Measurements from ENCODE around the gene FBXL7. TPM values are rescaled to one million over a fixed set of nuclear protein-coding genes. Genes with fewer than 3 reads are reported as not detected.

FBXL7 gene
- total and polyA plus RNA-seq, 2 experiments from 2014 or later, result 4.5 to 15.2 TPM

- TF ChIP-seq CTCF (conservative IDR thresholded peaks at IDR 0.05; ENCODE audit: low read depth in 2 of 2), result no peak
- TF ChIP-seq REST (IDR thresholded peaks at IDR 0.05; ENCODE audit: unreplicated experiment), result no peak
- TF ChIP-seq STAT1 (IDR thresholded peaks at IDR 0.05; ENCODE audit: unreplicated experiment), result no peak
- no peak for TF ChIP-seq EZH2 (IDR thresholded peaks at IDR 0.05; ENCODE audit: low read depth, unreplicated experiment)
- no peak for TF ChIP-seq EZH2phosphoT487 (IDR thresholded peaks at IDR 0.05; ENCODE audit: unreplicated experiment)
- TF ChIP-seq POLR2AphosphoS5 (IDR thresholded peaks at IDR 0.05; ENCODE audit: low read depth), result no peak
- no peak for TF ChIP-seq NANOG (IDR thresholded peaks at IDR 0.05; ENCODE audit: borderline replicate concordance)
- TF ChIP-seq ETS1 (IDR thresholded peaks at IDR 0.05), result no peak
- TF ChIP-seq JUNB (IDR thresholded peaks at IDR 0.05; ENCODE audit: unreplicated experiment), result no peak
- TF ChIP-seq CREB1 (CRISPR knock-in tag; IDR thresholded peaks at IDR 0.05; ENCODE audit: low read depth), result no peak
Observed at GRCh38 chr5:15611008-15611407, 111.0 kb downstream of the FBXL7 start (continued).

- H3K9me2 ChIP-seq (ENCODE audit: insufficient read depth), result no peaks in the 10 kb centered on the region
- no peaks in the 10 kb centered on the region for H3F3A ChIP-seq (replicated peaks; ENCODE audit: low read depth)
- peaks cover 13% of the 10 kb centered on the region; the same call in 1 of the 2 replicates for H3K4me1 ChIP-seq (ENCODE audit: insufficient read depth)
- no peaks in the 10 kb centered on the region for H3K36me3 ChIP-seq (ENCODE audit: insufficient read depth)
- H3K9me3 Mint-ChIP-seq, result no peaks in the 10 kb centered on the region
- H3K27me3 ChIP-seq (ENCODE audit: insufficient read depth), result no peaks in the 10 kb centered on the region
- H3K4me2 ChIP-seq, result no peak overlapping the region
- H3K27ac ChIP-seq (ENCODE audit: low read depth), result no peak overlapping the region
- peaks cover 2% of the 10 kb centered on the region for H3K27me3 Mint-ChIP-seq (ENCODE audit: insufficient read depth, low read depth, poor library complexity)
- H3K4me3 Mint-ChIP-seq, result no peak overlapping the region
- H2AFZ ChIP-seq, result no peak overlapping the region
- H3K4me3 ChIP-seq, result no peak overlapping the region
- no peak overlapping the region for H3K27ac Mint-ChIP-seq
- no peaks in the 10 kb centered on the region for H4K20me1 ChIP-seq (replicated peaks; ENCODE audit: insufficient read depth)
- peaks cover 44% of the 10 kb centered on the region for H3K79me2 ChIP-seq (replicated peaks; ENCODE audit: insufficient read depth)
- DNase-seq (ENCODE audit: low spot score) (no peak), ATAC-seq (no peak)
- no peaks in the 10 kb centered on the region for H3K36me3 Mint-ChIP-seq (ENCODE audit: low read depth)
- peaks cover 18% of the 10 kb centered on the region for H3K4me1 Mint-ChIP-seq
- TF ChIP-seq ZNF462 (CRISPR knock-in tag; IDR thresholded peaks at IDR 0.05), result no peak
- TF ChIP-seq ZNF331 (CRISPR knock-in tag; IDR thresholded peaks at IDR 0.05; ENCODE audit: low read depth), result no peak
Observed at GRCh38 chr5:15612915-15613635, 113.1 kb downstream of the FBXL7 start.
